Psoas muscle (tissue), 8 donors: ENCODE results near the gene HGFAC. TPM values are rescaled to one million over a fixed set of nuclear protein-coding genes. Genes with fewer than 3 reads are reported as not detected.

ENCODE experiments used
- ATAC-seq, 4 donors: fragments of 200-7000 bp; cut with Tn5 transposase; one replicate each; pipeline ENCODE4 v1.9.1; 2020; ENCODE audit warnings: moderate library complexity in 3 of 4, mild to moderate bottlenecking in 2 of 4
- DNase-seq, 2 donors: peaks; one replicate each; pipeline ENCODE4 v3.0.0-alpha.2; 2020
- H3K27ac ChIP-seq: fragments of 200-600 bp; one replicate; pipeline ENCODE4 v1.8.0; 2022
- H3K27me3 ChIP-seq, 3 donors: fragments of 200-600 bp in 1 of 3; one replicate each; pipeline versions ENCODE4 v1.6.1 to v1.8.0; 2013 to 2022; ENCODE audit warnings: low read length in 2 of 3, mild to moderate bottlenecking in 2 of 3, moderate library complexity in 1 of 3; ENCODE audit not compliant: insufficient read depth in 3 of 3
- H3K36me3 ChIP-seq, 2 donors: fragments of 200-600 bp in 1 of 2; one replicate each; pipeline versions ENCODE4 v1.6.1 to v1.8.0; 2013 to 2022; ENCODE audit warnings: low read depth in 1 of 2, mild to moderate bottlenecking in 1 of 2, moderate library complexity in 1 of 2; ENCODE audit not compliant: insufficient read depth in 1 of 2
- H3K4me1 ChIP-seq: fragments of 200-600 bp; one replicate; pipeline ENCODE4 v1.8.0; 2022
- H3K4me3 ChIP-seq: fragments of 200-600 bp; one replicate; pipeline ENCODE4 v1.8.0; 2022; ENCODE audit warnings: mild to moderate bottlenecking
- H3K9me3 ChIP-seq: fragments of 200-600 bp; one replicate; pipeline ENCODE4 v1.8.0; 2022
- WGBS, 3 donors: extraction: QIAGEN DNeasy Blood & Tissue Kit; methylation state at CpG; one replicate each; pipeline versions ENCODE4 v1.1.6 to v1.1.7; 2013; 5-methylcytosine and 5-hydroxymethylcytosine counted together
- intact Hi-C, 2 donors: fragments of 100-400 bp; cut with DNase I; formaldehyde crosslinking; loops; one replicate each; pipeline versions ENCODE4 v1.11.0 to v1.14.2; 2022
- polyA plus RNA-seq, 3 donors: library from polyadenylated mRNA; stranded (reverse); fragments of 200-250 nt; gene quantifications; one replicate each; pipeline ENCODE4 v1.2.3, GENCODE V29; 2013
- total RNA-seq, 4 donors: library from RNA; stranded (reverse); fragmentation: NEBNext Ultra II Directional in 2 of 4; extraction: Animal tissue kit (Norgen Biotek cat#: 25700) in 2 of 4; gene quantifications; one replicate each; pipeline versions ENCODE4 v1.2.1 to v1.2.4, GENCODE V29; 2021 to 2023
- TF ChIP-seq, protein P1 (sequence below): fragments of 200-600 bp; IDR thresholded peaks from one replicate; pipeline ENCODE4 v1.8.0; 2022; ENCODE audit warnings: antibody characterized with exemption
- donor health status: healthy with polysubstance abuse.
- donor health status: DM: no; HTN: no; CAD: no; lungs with moderate emphysema.
- donor health status: Bipolar disorder and iron deficiency.
- donor health status: healthy.
- donor health status: DM: yes; HTN: yes; CAD: no.
- donor health status: DM: no; HTN: no; CAD: no.
- donor health status: DM: no; HTN: no; CAD: no.
- donor health status: DM: yes; HTN: yes; CAD: no.

HGFAC gene
- total and polyA plus RNA-seq, 7 donors: 0.09 to 1.2 (median 0.39) TPM; not detected in 1

DNA sequence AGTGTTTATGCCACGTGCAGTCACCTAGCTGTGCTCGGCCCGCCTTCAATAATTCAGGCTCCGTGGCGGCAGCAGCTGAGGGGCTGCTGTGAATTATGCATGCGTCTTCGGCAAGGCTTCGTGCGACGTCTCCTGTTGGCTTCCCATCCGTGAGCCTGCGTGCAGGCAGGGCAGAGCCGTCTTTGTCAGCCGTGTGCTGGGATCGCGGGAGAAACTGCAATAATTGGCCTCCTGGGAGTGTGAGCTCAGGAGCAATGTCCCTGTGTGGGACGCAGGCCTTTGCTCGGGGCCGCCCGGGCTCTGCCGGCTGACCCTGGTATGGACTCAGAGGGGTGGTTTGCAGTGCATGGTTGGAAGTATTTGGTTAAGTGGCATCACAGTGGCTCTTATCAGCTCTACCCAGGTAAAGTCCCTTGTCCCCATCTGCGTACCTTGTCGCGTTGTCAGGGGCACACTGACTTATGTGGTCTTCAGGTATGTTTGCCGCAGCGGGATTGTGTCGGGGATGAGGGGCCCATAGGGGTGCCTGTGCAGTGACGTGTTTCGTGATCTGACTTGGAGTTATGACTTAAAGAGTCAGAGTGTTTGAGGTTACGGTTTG is 34.5 kb upstream of the HGFAC start:
- no peaks in the 10 kb centered on the region for H3K36me3 ChIP-seq
- ATAC-seq: no peak
- no peak for DNase-seq
- no peaks in the 10 kb centered on the region for H3K27me3 ChIP-seq
- H3K27ac ChIP-seq: no peak overlapping the region
- 84 to 87% (median 85%) methylated on average over 30 of the region's 30 CpGs for WGBS, 3 donors
- peaks cover 6% of the 10 kb centered on the region for H3K4me1 ChIP-seq
- H3K9me3 ChIP-seq: no peaks in the 10 kb centered on the region
- no peak overlapping the region for H3K4me3 ChIP-seq
- TF ChIP-seq, protein P1, sequence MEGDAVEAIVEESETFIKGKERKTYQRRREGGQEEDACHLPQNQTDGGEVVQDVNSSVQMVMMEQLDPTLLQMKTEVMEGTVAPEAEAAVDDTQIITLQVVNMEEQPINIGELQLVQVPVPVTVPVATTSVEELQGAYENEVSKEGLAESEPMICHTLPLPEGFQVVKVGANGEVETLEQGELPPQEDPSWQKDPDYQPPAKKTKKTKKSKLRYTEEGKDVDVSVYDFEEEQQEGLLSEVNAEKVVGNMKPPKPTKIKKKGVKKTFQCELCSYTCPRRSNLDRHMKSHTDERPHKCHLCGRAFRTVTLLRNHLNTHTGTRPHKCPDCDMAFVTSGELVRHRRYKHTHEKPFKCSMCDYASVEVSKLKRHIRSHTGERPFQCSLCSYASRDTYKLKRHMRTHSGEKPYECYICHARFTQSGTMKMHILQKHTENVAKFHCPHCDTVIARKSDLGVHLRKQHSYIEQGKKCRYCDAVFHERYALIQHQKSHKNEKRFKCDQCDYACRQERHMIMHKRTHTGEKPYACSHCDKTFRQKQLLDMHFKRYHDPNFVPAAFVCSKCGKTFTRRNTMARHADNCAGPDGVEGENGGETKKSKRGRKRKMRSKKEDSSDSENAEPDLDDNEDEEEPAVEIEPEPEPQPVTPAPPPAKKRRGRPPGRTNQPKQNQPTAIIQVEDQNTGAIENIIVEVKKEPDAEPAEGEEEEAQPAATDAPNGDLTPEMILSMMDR: no peak
- intact Hi-C loops: no loop called here

DNA sequence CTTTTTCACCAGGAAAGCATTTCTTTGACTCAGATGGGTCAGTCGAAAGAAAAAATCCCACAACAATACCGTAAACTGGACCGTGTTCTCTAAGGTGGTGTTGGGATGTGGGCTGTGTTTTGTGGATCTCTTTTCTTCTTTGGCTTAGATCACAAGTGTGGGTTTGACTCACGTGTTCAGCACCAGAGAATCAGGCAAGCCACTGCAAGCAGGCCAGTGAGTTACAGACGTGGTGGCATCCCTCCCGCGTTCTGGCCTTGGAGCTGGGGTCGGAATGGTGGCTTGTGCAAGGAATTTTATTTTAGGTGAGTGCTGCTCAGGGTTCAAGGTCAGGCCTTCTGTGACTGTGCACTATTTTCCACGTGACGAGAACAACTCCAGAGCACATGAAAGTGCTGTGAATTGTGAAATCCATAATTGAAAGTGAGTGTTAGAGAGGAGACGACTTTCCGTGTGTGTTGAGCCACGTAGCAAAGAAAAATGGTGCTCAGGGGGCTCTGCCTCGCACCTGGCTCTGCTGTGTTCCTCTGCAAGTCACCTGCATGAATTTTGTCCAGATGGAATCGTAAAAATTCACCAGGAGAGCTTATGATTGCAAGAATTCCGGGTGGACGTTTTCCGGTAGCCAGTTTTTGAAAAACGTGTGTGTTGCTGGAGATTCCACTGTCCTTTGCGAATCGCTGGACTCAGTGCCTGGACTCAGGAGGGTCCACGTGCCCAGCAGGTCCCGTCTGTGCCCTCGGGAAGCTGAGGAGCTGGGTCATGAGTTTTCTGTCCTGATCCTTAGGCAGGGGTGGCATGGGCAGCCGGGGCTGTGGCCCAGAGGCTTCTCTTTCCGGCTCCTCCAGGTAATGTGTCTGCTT is 33.6 kb upstream of the HGFAC start:
- Histone ChIP-seq H3K4me1 (peaks cover 6% of the 10 kb centered on the region), H3K36me3 (no peaks in the 10 kb centered on the region), H3K27me3 (no peaks in the 10 kb centered on the region), H3K4me3 (no peak overlapping the region), H3K9me3 (no peaks in the 10 kb centered on the region), H3K27ac (no peak overlapping the region)
- intact Hi-C loops: no loop called here
- DNase-seq (peak in 1 of 2 donors; percentile 49), ATAC-seq (peak in 3 of 4 donors; percentile 41 to 70 (median 52))
- TF ChIP-seq, protein P1: no peak
- WGBS, 3 donors: 81 to 87% (median 84%) methylated on average over 26 of the region's 26 CpGs

DNA sequence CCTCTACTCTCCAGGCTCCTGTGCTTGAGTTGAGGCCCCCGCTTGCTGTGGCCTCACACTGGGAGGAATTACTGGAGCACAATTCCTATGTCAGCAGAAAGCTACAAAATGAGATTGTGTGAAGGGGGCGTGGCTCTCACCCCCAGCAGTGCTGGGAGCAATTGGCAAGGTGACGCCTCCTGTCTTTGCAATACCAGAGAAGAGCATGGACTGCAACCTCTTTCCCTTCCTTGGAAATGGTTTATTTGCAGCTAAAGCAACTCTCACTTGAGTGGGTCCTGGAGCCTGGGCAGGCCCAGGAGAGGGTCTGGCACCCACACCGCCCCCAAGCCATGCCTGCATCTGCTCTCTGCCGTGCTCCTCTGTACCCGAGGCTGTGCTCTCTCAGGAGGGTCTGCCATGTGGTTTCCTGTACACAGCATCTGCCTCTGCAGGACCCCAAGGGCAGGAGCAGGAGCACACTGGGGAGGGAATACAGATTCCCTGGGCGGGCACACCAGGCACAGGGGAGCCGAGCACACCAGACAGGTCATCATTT is 32.9 kb upstream of the HGFAC start:
- H3K27me3 ChIP-seq: no peaks in the 10 kb centered on the region
- intact Hi-C loops: no loop called here
- no peak for ATAC-seq
- TF ChIP-seq, protein P1: no peak
- 89 to 95% (median 92%) methylated on average over 8 of the region's 8 CpGs for WGBS, 3 donors
- no peaks in the 10 kb centered on the region for H3K36me3 ChIP-seq
- H3K4me3 ChIP-seq: no peak overlapping the region
- H3K27ac ChIP-seq: no peak overlapping the region
- DNase-seq: peak in 1 of 2 donors; percentile 26
- no peaks in the 10 kb centered on the region for H3K9me3 ChIP-seq
- peaks cover 6% of the 10 kb centered on the region for H3K4me1 ChIP-seq

DNA sequence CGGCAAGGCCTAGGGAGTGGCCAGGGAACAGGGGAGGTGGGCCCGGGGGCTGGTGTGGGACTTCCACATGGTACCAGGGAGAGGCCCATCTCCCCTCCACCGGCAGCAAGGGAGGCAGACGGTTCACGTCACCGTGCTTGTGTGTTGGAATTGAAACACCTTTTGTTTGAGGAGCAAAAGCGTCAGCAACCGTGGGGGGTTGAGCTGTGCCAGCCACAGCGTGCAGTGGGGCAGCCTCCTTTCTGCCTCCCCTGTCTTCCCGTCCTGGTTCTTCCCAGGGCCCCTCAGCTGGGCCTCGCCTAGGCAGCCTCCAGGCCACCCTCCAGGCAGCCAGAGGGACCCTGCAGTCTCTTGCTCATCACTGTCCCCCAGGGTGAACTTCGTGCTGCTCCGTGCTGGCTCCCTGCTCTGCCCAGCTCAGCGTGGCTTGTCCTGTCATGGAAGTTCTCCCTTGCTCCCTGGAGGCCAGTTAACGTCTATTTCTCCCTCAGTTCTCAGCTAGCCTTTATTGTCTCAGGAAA is 32.1 kb upstream of the HGFAC start:
- Histone ChIP-seq H3K27me3 (no peaks in the 10 kb centered on the region), H3K4me1 (peaks cover 6% of the 10 kb centered on the region), H3K9me3 (no peaks in the 10 kb centered on the region), H3K4me3 (no peak overlapping the region), H3K36me3 (no peaks in the 10 kb centered on the region), H3K27ac (no peak overlapping the region)
- intact Hi-C loops: no loop called here
- no peak for ATAC-seq
- TF ChIP-seq, protein P1: no peak
- peak in 1 of 2 donors; percentile 30 for DNase-seq
- WGBS, 3 donors: 75 to 85% (median 83%) methylated on average over 14 to 15 of the region's 15 CpGs
